NCI-H524 (cell line): ENCODE results near the gene SLC46A1.

Source experiments
- DNase-seq, 2 experiments: peaks; one replicate each; lab custom pipeline; 2025; lab: John Stamatoyannopoulos, UW

The SLC46A1 gene

DNA sequence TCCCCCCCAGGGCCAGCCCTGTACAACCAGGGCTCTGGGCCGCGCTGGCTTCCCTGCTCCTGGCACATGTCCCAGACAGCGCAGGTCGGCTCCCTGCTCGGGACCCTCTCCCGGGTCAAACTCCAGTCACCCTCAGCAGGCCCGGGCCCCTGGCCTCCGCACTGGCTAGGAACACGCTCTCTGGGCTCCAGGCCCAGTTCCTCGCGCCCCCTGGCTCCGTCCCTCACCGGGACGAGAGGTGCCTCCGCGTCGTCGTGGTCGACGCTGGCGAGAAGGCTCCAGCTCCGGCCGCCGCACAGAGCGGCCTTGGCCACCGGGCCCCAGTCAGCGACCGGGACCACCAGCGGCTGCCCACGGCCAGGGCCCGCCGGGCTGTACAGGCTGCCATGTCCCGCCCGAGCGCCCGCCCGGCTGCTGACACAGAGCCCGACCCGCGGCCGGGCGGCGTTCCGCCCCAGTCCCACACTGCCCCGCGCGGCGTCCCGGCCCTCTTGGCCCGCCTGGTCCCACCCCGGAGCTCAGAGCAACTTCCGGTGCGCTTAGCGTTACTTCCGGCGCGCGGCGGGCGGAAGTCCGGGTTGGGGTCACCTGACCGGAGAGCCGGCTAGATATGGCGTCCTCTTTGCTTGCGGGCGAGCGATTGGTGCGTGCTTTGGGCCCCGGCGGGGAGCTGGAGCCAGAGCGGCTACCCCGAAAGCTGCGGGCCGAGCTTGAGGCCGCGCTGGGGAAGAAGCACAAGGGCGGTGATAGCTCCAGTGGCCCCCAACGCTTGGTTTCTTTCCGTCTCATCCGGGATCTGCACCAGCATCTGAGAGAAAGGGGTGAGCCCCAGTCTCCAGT lies 48.7 kb downstream of the SLC46A1 start, which contains the start of gene POLDIP2:
Gene POLDIP2 (minus strand): TSS at position 467 of the 840 bp plus-strand sequence. CDS start 79 bp downstream, at position 388.
- DNase-seq: peak; percentile 92 to 98

DNA sequence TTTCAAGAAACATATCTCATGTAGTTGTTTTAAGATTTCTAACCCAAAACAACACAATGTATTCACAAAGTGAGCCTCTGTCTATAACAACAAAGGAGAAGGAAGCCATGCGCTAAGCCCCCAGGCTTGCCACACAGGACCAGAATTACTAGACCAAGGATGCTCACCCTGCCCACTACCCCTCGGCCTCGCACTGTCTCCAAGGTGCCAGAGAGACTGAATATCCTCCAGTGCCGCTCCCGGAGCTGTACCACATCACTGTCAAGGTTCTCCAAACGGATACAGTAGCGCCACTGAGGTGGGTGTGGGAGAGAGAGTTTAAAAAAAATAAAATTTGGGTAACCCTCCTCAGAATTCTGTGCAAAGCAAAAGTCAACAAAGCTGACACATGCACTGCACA lies 55.7 kb downstream of the SLC46A1 start:
- no peak for DNase-seq

- DNase-seq: no peak
These were observed 57.0 kb downstream of the SLC46A1 start for GRCh38 chr17:28348979-28349378.

GRCh38 chr17:28347261-28347891 lies 58.6 kb downstream of the SLC46A1 start:
- DNase-seq: no peak

- peak in 1 of 2 experiments; percentile 28 for DNase-seq
These were observed 59.2 kb downstream of the SLC46A1 start for GRCh38 chr17:28346746-28347246.

DNA sequence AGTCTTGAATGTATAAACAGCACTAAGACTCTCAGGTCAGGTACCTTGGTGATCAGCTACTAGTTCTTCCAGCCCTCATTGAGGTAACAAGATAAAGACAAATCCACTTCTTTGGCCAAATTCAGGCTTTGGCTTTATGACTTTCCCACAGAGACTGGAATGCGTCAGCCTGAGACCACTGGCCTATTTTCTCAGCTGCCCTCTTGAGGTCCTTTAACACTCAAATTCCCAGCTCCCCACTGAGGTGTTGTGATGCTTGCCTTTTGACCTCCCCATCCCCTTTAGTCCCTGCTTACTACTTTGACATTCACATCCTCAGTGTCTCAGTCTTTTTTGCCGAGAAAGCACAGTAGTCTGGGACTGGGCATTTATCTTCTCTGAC lies 59.8 kb downstream of the SLC46A1 start:
- no peak for DNase-seq

DNA sequence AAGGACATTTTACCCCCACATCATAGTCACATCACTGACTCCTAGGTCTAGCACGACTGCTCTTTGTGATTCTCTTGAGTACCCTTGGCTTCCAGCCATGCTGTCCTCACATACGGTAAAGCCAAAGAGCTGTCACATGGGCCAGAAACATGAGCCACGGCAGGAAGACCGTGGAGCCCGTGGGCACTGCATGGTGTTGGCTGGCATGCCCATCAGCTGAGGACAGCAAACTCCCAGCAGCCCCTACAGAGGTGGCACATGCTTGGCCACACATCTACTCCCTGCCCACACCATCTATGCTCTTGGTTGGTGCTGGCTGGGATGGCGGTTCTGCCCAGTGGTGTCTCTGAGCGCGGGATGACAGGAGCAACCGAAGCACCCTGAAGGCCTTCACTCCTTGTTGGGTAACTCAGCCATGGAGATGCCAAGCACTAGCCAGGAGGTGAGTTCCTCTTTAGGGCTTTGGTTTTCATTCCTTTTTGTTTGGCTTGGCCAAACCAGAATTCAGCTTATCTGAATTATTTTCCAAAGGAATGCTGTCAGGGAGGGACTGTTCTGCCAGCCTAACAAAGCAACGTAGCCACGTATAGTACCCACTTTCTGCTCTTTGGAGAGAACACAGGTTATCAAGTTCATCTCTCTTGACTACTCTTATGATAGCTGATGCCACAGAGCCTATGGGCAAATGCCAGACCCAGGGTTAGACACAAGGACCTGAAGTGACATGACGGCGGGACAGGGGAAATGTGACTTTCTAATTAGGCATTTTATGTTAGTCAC lies 60.4 kb downstream of the SLC46A1 start:
- DNase-seq: peak; percentile 35 to 57
